ENCODE results near the gene CEACAM20.
"Not testable (repeated sequence)": the region's sequence is repeated elsewhere in the genome, so short reads cannot be mapped to it uniquely, and the experiment has no call there.

CEACAM20 gene

GRCh38 chr19:44476559-44477408, 52.7 kb downstream of the CEACAM20 start:
- no peak for DNase-seq

GRCh38 chr19:44468730-44469129, 60.7 kb downstream of the CEACAM20 start:
- not testable (repeated sequence) for DNase-seq

- DNase-seq = not testable (repeated sequence)
Observed at GRCh38 chr19:44462600-44463286, 66.7 kb downstream of the CEACAM20 start.

Data from NCI-H187 treated with DMSO at 0.1 percent for 48 hours (cell line).